Measurements from ENCODE around the gene DDR2.

GRCh38 chr1:162645666-162646065 lies 13.4 kb downstream of the DDR2 start:
- TF ChIP-seq POLR2AphosphoS5 (IDR thresholded peaks at IDR 0.05; ENCODE audit: low read depth, low read length) (no peak), SIN3A (IDR thresholded peaks at IDR 0.05; ENCODE audit: borderline replicate concordance, insufficient read depth, low read length) (no peak), REST (IDR thresholded peaks at IDR 0.05; ENCODE audit: insufficient read depth in 1 of 2, low read depth in 2 of 2, low read length in 2 of 2) (no peak), FOXP2 (optimal IDR thresholded peaks at IDR 0.05; ENCODE audit: borderline replicate concordance, extremely low read depth, extremely low read length, insufficient read depth) (no peak), TAF1 (IDR thresholded peaks at IDR 0.05; ENCODE audit: borderline replicate concordance, insufficient read depth, low read length) (no peak)

Measured in PFSK-1 (cell line).